ENCODE data around the gene DNAJB7. TPM values are rescaled to one million over a fixed set of nuclear protein-coding genes. Genes with fewer than 3 reads are reported as not detected.
A peak's percentile ranks its signal among the peaks of the same experiment; 100 is the strongest.
"Not testable (repeated sequence)": the region's sequence is repeated elsewhere in the genome, so short reads cannot be mapped to it uniquely, and the experiment has no call there.

The DNAJB7 gene
- total RNA-seq, 2 donors from 2014 or later: not detected

GRCh38 chr22:40834619-40835018 is 27.3 kb downstream of the DNAJB7 start:
- Histone ChIP-seq H3K27ac (no peak overlapping the region), H3K4me1 (peaks cover 10% of the 10 kb centered on the region), H3K36me3 (replicated peaks in 1 of 2; ENCODE audit: insufficient read depth in 1 of 2, low read depth in 2 of 2) (peaks cover 8 to 27% of the 10 kb centered on the region in 2 donors), H3K9me3 (no peaks in the 10 kb centered on the region), H3K4me3 (no peak overlapping the region), H3K27me3 (no peaks in the 10 kb centered on the region)
- intact Hi-C loops (cut with DNase I): loop anchor here (10.0 kb wide), 1 partner anchor 320 kb away; no protein-coding TSS in a partner anchor
- WGBS, 2 donors: 94 to 95% methylated on average over 3 of the region's 3 CpGs
- TF ChIP-seq CTCF (IDR thresholded peaks at IDR 0.05) (no peak), POLR2A (IDR thresholded peaks at IDR 0.05) (no peak)
- ATAC-seq: no peak
- DNase-seq: no peak

- ATAC-seq: no peak
- intact Hi-C loops (cut with DNase I): no loop called here
- TF ChIP-seq CTCF (IDR thresholded peaks at IDR 0.05) (no peak), POLR2A (IDR thresholded peaks at IDR 0.05) (no peak)
- WGBS, 2 donors: 94 to 96% methylated on average over 6 of the region's 6 CpGs
- Histone ChIP-seq H3K27me3 (no peaks in the 10 kb centered on the region), H3K4me1 (peaks cover 10% of the 10 kb centered on the region), H3K9me3 (no peaks in the 10 kb centered on the region), H3K36me3 (replicated peaks in 1 of 2; ENCODE audit: insufficient read depth in 1 of 2, low read depth in 2 of 2) (peaks cover 9 to 13% of the 10 kb centered on the region in 2 donors), H3K27ac (no peak overlapping the region), H3K4me3 (no peak overlapping the region)
- no peak for DNase-seq
Measured at GRCh38 chr22:40829131-40829530, 32.8 kb downstream of the DNAJB7 start.

- TF ChIP-seq CTCF (IDR thresholded peaks at IDR 0.05): no peak
- TF ChIP-seq POLR2A (IDR thresholded peaks at IDR 0.05): no peak
- intact Hi-C loops (cut with DNase I): no loop called here
- Histone ChIP-seq H3K9me3 (no peaks in the 10 kb centered on the region), H3K27me3 (no peaks in the 10 kb centered on the region), H3K27ac (peak overlapping the region in 1 of 4 donors; percentile 5), H3K4me3 (no peak overlapping the region), H3K36me3 (replicated peaks in 1 of 2; ENCODE audit: insufficient read depth in 1 of 2, low read depth in 2 of 2) (peaks cover 9 to 11% of the 10 kb centered on the region in 2 donors), H3K4me1 (no peaks in the 10 kb centered on the region)
- ATAC-seq: no peak
- 68 to 75% methylated on average over 7 of the region's 7 CpGs for WGBS, 2 donors
- no peak for DNase-seq
Measured at GRCh38 chr22:40826984-40827741, 34.8 kb downstream of the DNAJB7 start.

GRCh38 chr22:40826292-40826691 is 35.6 kb downstream of the DNAJB7 start:
- ATAC-seq; H3K4me1 ChIP-seq; H3K27me3 ChIP-seq; intact Hi-C loops (cut with DNase I); H3K27ac ChIP-seq; DNase-seq; H3K9me3 ChIP-seq; H3K4me3 ChIP-seq: not testable (repeated sequence)
- WGBS, 2 donors: 91 to 100% methylated on average over 1 to 2 of the region's 2 CpGs
- H3K36me3 ChIP-seq (replicated peaks in 1 of 2; ENCODE audit: insufficient read depth in 1 of 2, low read depth in 2 of 2): peaks cover 9 to 11% of the 10 kb centered on the region in 2 donors

- DNase-seq: no peak
- Histone ChIP-seq H3K36me3 (replicated peaks in 1 of 2; ENCODE audit: insufficient read depth in 1 of 2, low read depth in 2 of 2) (peaks cover 0 to 2% of the 10 kb centered on the region in 2 donors), H3K4me3 (no peak overlapping the region), H3K4me1 (peaks cover 9% of the 10 kb centered on the region), H3K9me3 (no peaks in the 10 kb centered on the region), H3K27me3 (no peaks in the 10 kb centered on the region), H3K27ac (no peak overlapping the region)
- WGBS, 2 donors: 45 to 61% methylated on average over 1 of the region's 1 CpG
- no peak for ATAC-seq
- TF ChIP-seq CTCF (IDR thresholded peaks at IDR 0.05) (no peak), POLR2A (IDR thresholded peaks at IDR 0.05) (no peak)
- intact Hi-C loops (cut with DNase I): no loop called here
Measured at GRCh38 chr22:40823426-40823825, 38.5 kb downstream of the DNAJB7 start.
